DMS153 treated with DMSO at 0.1 percent for 48 hours (cell line): ENCODE results near the gene CDC34.

Experiments used
- DNase-seq: peaks from one replicate; lab custom pipeline; 2025; ENCODE audit not compliant: unreplicated experiment; lab: John Stamatoyannopoulos, UW

The CDC34 gene, protein sequence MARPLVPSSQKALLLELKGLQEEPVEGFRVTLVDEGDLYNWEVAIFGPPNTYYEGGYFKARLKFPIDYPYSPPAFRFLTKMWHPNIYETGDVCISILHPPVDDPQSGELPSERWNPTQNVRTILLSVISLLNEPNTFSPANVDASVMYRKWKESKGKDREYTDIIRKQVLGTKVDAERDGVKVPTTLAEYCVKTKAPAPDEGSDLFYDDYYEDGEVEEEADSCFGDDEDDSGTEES

DNA sequence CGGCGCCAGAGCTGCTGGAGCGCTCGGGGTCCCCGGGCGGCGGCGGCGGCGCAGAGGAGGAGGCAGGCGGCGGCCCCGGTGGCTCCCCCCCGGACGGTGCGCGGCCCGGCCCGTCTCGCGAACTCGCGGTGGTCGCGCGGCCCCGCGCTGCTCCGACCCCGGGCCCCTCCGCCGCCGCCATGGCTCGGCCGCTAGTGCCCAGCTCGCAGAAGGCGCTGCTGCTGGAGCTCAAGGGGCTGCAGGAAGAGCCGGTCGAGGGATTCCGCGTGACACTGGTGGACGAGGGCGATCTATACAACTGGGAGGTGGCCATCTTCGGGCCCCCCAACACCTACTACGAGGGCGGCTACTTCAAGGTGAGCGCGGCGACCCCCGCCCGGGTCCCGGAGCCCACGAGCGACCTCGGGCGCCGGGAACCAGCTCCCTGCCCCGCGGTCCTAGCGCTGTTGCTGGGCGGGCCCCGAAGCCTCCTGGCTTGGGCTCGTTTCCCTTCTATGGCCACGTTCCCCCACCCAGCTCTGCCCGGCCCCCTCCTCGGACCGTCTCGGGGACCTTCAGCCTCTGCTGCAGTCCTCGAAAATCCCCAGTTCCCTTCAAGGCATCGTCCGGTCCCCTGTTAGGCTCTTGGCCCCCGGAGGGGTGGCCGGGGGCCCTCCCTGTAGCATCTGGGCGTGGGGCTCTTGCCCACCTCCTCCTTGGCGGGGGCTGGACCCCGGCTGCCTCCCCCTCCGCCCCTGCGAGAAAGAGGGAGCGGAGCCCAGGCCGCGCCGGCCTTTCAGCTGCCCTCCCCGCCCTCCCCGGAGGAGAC is at the start of gene CDC34:
TSS of gene CDC34 (plus strand) at position 8 of the 808 bp plus-strand sequence. CDS start at position 180, 172 bp downstream.
- DNase-seq = no peak

DNA sequence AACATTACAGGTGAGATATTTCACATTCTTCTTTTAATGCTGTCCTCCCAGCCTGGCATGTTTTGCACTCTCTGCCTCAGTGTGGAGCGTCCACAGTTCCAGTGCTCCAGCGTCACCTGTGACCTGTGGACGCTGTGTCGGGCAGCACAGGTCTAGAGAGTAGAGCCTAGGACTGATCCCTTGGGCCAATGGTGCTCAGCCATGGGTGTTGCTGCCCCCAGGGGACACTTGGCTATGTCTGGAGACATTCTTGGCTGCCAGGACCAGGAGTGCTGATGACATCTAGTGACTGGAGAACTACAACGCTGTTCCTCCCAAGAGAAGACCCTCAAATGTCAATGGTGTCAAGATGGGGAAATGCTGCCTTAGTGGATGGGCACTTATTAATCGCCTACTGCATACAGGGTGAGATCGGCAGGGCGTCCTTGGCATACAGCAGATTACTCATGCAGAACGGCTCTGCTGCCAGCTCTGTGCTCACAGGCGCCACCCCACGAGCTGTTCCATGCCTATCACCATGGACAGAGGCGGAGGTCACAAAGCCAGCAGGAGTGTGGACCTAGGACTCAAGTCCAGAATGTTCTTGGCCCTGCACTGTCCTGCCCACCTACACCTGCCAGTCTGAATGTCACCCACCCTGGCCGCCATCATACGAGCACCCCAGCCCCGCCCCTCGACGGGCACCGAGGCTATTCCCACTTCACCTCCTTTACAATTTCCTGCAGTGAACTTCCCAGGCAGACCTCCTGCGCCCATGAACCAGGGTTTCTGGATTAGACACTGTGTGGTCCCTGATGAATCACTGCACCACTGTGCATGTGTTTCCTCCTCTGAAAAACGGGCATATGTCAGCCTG is 49.1 kb upstream of the CDC34 start:
- no peak for DNase-seq

DNA sequence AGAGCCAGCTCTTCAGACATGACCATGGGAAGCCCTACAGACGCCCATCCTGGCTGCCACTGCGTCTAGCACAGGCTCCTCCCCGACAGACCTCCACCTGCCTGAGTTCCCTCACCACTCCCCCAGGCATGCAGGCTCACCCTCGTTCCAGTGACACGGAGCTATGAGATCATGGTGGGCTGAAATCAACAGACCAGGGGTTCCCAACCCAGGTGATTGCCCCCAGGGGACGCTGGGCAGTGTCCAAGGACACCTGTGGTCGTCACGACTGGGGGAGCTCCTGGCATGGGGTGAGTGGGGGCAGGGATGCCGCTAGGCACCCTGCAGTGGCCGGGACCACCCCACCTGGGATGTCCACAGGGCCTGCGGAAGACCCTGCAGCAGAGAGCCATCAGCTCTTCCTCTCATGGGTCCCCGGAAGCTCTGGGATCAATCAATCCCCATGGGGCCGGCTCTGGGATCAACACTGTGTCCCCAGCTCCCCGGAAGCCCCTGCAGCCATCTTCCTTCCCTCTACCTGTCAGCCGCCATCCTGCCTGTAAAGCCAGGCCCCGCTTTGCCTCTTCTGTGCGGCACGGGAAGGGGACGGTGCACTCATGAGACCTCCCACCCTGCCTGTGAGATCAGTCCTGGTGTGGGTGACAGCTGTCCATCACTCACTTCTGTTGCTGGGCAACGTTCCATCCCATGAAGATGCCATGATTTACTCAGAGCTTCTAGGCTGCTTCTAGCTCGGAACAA is 48.1 kb upstream of the CDC34 start:
- no peak for DNase-seq

DNA sequence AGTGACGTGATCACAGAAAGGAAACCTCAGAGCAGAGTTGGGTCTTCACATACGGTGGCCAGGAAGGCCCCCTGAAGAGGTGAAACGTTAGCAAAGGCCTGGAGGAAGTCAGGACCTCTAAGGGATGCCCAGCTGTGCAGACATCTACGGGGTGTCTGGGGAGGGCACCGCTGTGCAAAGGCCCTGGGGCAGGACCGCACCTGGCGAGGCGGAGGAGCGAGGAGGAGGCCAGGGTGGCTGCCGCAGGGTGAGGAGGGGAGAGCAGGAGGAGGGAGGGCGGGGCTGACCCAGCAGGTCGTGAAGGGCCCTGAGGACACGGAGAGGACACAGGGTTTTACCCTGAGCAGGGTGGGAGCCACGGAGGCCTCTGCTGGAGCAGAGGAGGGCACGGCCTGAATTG is 47.1 kb upstream of the CDC34 start:
- DNase-seq = no peak

DNA sequence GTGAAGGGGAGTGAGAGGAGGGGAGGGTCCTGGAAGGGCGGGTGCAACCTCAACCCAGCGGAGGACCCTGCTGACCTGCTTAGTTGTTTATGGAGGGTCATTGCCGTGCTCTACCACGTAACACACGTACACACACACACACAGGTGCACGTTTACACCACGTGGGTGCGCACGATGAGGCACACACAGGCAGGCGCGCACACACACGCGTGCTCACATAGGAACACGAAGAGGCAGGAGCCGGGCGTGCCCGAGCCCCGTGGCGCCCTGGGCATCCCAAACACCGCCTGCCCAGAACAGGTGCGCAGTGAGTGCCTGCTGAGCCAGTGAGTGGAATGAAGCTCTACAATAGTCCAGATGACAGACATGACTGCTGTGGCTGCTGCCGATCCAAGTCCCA is 46.5 kb upstream of the CDC34 start:
- no peak for DNase-seq

DNA sequence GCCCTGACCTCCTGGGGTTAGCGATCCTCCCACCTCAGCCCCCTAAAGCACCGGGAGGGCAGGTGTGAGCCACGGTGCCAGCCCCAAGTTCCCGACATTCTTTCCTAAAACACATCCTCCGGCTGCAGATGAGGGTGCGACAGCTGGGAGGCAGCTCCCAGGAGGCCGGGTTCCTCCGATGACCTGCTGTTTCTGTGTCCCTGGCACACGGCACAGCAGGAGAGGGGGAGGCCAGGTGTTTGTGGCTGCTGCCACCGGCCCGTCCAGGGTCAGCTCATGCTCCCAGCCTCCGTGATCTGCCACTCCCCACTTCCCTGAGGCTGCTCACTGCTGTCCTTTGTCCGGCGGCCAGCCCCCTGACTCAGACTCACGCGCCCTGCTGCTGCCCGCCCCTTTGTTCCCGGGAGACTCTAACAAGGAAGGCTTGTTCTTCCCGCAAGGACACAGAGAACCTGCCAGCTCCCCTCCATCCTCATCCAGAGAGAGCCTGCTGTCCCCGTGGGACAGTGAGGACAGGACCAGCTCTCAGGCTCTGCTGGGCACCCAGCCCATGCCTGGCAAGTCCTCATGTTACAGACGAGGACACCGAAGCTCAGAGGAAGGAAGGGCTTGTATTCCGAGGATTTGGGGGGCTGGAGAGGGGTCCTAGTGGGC is 45.9 kb upstream of the CDC34 start:
- DNase-seq = no peak

DNA sequence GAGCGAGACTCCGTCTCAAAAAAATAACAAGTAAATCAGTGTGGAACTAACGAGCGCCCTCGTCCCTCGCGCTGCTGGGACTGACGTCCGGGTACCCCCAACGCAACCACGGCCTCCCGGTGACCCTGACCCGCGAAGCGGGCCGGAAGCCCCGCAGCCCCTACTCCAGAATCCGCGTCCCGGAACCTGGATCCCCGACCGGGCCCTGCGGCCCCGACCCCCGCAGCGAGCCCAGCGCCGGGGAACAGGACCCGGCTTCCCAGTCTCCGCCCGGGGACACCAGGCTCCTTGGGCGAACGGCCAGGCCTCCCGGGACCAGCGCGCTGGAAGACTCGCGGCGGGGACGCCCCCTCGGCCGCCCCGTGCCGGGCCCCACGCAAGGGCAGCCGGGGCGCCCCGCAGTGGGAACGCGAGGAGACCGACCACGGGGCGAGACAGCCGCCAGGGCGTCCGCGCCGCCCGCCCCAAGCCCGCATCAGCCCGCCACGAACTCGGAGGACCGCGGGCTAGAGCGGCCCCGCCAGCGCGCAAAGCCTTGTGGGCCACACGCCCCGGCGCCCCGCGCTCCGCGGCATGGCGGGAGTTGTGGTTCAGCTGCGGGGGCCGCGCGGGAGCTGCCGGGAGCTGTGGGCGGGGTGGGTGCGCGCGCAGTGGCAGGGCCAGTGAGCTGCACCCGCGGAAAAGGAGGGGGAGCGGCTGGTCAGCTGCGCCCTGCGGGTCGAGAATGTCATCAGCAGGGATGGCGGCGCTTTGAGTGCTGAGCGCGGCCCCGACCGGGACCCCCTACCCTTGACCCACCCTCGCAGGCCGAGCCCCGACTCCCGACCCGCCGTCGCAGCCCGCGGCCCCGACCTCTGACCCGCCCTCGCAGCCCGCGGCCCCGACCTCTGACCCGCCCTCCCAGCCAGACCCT is 42.8 kb upstream of the CDC34 start:
- DNase-seq = peak; percentile 61

DNA sequence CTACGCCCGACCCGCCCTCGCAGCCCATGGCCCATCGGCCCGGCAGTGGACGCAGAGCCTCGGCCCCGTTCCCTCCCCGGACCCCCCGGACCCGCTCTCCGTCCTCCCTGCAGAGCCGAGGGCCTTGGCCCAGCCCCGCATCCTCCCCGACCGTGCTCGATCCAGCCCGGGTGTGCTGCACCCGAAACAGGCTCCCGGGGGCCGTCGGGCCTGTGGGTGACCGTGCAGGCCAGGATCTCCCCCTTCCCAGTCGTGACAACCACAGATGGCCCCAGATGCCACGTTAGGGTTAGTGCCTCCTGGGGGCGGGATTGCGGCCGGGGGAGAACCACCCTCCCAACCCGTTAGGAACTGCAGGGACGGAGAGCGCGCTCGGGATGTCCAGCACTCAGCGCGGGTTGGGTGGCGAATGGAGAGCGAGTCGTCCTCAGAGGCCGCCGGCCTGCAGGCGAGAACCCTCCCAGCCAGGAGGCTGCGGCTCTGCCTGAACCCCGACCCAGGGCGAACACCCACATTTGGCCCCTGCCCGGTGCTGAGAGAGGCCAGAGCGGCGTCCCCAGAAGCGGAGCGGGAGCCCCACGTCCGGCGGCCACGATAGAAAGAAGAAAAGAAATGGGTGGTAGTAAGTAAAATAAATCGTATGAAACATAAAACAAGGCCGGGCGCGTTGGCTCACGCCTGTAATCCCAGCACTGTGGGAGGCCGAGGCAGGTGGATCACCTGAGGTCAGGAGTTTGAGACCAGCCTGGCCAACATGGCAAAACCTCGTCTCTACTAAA is 42.0 kb upstream of the CDC34 start:
- DNase-seq = no peak

DNA sequence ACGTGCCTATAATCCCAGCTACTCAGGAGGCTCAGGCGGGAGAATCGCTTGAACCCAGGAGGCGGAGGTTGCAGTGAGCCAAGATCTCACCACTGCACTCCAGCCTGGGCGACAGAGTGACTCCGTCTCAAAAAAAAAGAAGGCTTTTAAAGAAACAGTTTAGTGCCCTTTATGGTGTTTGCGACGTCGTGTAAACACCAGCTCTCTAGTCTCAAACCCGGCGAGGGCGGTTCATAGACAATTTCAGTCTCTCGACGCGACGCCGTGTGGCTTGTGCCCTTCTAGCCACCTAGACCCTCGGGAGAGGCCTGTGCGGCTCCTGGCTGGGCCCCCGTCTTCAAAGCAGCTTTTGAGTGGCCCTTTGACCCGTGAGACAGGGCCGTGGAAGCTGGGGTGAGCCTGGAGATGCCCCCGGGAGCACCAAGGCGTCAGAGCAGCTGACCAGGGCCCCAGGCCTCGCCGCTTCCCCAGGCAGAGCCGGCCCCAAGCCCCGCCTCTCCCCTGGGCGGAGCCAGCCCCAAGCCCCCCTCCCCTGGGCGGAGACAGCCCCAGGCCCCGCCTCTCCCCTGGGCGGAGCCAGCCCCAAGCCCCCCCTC is 40.3 kb upstream of the CDC34 start:
- DNase-seq = no peak

DNA sequence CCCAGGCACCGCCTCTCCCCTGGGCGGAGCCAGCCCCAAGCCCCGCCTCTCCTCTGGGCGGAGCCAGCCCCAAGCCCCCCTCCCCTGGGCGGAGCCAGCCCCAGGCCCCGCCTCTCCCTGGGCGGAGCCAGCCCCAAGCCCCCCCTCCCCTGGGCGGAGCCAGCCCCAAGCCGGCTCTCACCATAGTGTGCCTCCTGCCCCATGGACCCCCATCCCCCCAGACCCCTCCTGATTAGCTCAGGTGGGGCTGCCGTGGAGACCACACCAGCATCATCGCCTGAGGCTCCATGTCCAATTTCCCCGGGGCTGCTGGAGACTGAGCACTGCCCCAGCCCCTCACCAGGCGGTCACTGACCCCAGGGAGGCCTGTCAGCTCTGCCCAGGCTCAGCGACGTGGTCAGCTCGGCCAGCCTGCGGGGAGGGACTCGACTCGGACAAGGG is 39.4 kb upstream of the CDC34 start:
- no peak for DNase-seq

DNA sequence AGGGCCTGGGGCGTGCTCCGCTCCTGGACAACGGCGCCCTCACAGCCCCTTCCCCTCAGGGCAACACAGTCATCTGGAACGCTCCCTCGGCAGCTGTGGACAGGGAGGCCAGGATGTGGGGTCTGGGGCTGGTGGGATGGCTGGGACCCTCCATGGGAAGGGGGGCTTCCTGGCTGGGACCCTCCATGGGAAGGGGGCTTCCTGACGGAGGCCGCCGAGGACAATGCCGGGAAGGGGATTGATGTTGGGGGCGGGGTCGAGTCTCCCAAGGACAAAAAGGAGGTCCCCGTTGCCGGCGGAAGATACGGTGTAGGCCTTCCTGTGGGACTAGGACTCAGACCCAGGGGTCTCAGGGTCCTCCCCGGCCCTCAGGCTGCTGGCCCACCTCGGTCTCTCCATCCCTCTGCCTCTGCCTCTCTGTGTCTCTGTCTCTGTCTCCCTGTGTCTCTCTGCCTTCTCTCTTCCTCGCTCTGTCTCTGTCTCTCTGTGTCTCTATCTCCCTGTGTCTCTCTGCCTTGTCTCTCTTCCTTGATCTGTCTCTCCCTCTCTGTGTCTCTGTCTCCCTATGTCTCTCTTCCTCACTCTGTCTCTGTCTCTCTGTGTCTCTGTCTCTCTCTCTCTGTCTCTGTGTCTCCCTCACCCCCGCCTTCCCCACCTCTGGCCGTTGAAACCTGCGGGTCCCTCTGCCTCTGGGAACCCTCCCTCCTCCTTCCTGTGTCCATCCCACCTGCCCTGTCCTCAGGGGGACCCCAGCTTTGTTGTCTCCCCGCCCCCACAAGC is 38.0 kb upstream of the CDC34 start:
- no peak for DNase-seq

DNA sequence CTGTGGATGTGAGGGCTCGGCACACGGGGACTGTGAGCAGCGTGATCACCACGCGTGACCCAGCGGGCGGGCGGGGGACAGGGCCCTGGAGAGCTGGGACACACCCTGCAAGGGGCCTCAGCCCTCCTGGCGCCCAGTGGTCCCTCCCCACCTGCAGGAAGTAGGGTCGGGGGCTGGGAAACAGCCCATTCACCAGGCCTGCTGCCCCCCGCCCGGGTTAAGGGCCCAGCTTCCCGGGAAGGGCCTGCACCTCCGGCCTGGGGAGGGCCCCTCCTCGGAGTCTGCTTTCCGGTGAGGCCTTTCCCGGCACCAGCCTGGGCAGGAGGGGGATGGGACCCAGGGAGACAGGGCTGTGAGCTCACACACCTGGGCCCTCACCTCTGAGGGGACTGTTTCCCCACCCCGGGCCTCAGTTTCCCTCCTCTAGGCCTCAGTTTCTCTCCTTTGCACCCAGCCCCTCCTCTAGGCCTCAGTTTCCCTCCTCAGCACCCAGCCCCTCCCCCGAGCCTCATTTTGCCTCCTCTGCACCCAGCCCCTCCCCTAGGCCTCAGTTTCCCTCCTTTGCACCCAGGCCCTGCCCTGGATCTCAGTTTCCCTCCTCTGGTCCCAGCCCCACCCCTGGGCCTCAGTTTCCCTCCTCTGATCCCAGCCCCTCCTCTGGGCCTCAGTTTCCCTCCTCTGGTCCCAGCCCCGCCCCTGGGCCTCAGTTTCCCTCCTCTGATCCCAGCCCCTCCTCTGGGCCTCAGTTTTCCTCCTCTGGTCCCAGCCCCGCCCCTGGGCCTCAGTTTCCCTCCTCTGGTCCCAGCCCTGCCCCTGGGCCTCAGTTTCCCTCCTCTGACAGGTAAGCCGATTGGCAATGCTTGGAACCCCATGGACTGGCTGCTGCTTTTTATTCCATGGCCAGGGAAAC is 37.1 kb upstream of the CDC34 start:
- no peak for DNase-seq

DNA sequence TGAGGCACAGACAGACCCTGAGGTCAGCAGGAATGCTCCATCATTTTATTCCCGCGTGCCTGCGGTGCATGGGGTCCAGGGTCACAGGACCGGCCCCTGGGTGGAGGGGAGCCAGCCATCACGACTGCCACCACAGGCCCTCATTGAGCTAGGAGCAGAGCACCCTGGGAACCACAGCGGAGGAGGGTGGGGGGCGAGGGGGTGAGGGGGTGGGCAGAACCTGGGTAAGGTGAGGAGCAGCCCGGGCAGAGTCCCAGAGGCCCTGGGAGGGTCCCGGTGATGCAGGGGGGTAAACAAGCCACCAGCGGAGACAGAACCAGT is 36.5 kb upstream of the CDC34 start:
- no peak for DNase-seq

DNA sequence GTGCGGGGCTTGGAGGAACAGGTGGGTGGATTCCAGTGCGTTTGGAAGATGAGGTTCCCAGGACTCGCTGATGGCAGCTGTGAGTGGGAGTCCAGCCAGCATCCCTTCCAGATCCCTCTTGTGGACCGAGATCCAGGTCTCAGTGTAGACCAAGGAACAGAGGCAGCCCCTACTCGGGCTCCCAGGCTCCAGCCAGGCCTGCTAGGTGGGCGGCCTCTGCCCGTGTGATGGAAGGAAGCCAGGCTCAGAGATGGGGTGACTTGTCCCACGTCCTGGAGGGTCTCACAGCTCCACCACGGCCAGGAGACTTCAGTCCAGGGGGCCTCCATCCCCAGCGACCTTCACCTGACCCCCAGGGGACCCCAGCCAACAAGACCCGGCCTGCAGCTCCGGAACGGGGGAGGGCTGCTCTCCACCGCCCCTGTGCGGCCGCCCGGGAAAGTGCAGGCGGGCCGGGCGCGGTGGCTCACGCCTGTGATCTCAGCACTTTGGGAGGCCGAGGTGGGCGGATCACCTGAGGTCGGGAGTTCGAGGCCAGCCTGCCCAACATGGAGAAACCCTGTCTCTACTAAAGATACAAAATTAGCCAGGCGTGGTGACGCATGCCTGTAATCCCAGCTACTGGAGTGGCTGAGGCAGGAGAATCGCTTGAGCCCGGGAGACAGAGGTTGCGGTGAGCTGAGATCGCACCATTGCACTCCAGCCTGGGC is 36.0 kb upstream of the CDC34 start:
- DNase-seq = no peak

DNA sequence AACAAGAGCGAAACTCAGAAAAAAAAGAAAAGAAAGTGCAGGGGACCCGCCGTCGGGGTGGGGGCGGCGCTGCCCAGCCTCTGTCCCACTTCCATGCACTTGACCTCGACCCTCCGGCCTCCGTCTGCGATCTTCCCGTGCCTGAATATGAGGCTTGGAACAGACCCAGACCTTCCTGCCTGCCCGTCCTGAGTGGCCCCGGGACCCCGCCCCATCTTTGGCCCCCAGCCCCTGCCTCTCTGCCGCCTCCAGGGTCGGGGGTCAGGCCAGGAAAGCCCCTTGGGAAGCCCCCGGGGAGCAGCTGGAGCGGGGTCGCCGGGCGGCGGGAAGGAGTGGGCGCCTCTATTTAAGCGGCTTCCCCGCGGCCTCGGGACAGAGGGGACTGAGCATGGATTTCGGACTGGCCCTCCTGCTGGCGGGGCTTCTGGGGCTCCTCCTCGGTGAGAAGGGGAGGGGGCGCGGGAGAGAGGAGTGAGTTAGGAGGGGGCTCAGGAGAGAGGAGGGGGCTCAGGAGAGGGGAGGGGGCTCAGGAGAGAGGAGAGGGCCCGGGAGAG is 35.4 kb upstream of the CDC34 start, which contains the start of gene MADCAM1:
TSS of gene MADCAM1 (plus strand) at position 375 of the 554 bp plus-strand sequence. CDS start at position 389, 14 bp downstream.
- DNase-seq = no peak

DNA sequence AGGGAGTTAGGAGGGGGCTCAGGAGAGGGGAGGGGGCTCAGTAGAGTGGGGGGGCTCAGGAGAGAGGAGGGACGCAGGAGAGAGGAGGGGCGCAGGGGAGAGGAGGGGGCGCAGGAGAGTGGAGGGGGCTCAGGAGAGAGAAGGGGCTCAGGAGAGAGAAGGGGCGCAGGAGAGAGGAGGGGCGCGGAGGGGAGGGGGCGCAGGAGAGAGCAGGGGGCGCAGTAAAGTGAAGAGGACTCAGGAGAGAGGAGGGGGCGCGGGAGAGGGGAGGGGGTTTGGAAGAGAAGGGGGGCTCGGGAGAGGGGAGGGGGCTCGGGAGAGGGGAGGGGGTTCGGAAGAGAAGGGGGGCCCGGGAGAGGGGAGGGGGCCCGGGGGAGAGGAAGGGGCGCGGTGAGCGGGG is 34.6 kb upstream of the CDC34 start:
- no peak for DNase-seq
